Measurements from ENCODE around the gene PTPN6. TPM values are rescaled to one million over a fixed set of nuclear protein-coding genes. Genes with fewer than 3 reads are reported as not detected.

The PTPN6 gene
- total and polyA plus RNA-seq, 2 of the 4 experiments (the other 2 are of a cell fraction): under 0.01 to 0.14 TPM

- TF ChIP-seq CTCF (conservative IDR thresholded peaks at IDR 0.05; ENCODE audit: low read depth, low read length) (no peak), RAD21 (IDR thresholded peaks at IDR 0.05; ENCODE audit: low read length) (no peak)
Observed at GRCh38 chr12:6916426-6917200, 34.5 kb upstream of the PTPN6 start (continued).
